Activated CD8-positive, alpha-beta memory T cell treated with anti-CD3 and anti-CD28 coated beads for 1 hour (primary cell): ENCODE data around the gene FBXL7.

Source experiments
- DNase-seq, 2 donors: peaks; one replicate each; pipeline ENCODE4 v3.0.0-alpha.2; 2020; ENCODE audit warnings: low read depth in 1 of 2; ENCODE audit errors: extremely low read depth in 1 of 2

Gene FBXL7

DNA sequence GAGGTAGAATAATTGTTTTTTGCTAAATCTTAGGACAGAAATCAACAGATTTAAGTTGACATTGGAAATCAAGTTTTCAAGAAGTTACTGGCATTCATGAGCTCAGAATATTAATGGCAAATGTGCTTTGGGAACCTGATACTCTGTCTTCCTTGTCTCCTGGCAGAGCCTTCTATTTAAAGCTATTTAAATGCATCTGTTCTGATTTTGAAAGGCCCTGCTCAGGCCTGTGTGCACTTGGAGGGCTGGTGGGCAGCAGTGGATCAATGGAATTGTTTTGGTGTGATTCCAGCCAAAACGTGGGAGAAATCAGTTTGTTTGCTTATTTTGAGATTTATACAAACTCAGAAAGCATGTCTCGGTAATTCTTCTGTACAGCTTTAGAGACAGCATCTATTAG, 38.5 kb downstream of the FBXL7 start:
- DNase-seq, result no peak

DNA sequence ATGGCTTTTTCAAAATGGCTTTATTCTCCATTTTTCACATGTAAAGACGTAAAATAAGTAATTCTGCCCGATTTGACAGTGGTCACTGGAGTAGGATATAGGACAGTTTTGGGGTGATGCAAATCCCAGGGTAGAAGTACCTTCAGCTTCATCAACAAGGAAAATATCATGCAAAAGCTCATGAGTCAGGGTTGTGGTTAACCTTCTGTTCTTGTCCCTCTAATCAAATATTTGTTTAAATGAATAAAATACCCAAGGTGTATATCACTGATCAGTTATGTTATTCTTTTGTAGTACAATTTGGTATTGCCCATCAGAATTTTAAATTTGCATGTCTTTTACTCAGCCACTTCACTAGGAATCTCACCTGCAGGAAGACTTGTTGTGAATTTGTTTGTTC, 40.0 kb downstream of the FBXL7 start:
- no peak for DNase-seq

DNA sequence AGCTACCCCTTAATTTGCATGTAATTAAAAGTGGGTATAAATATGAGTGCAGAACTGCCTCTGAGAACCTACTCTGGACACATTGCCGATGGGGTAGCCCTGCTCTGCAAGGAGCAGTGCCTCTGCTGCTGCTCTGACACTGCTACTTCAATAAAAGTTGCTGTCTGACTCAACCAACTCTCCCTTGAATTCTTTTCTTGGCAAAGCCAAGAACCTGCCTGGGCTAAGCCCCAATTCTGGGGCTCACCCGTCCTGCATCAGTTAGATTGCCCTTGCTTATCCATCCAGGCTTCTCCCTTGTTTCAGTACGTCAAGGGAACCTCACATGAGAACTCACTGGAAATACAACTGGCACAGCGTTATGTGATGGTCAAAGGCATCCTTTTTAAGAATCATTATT, 44.1 kb downstream of the FBXL7 start:
- no peak for DNase-seq

DNA sequence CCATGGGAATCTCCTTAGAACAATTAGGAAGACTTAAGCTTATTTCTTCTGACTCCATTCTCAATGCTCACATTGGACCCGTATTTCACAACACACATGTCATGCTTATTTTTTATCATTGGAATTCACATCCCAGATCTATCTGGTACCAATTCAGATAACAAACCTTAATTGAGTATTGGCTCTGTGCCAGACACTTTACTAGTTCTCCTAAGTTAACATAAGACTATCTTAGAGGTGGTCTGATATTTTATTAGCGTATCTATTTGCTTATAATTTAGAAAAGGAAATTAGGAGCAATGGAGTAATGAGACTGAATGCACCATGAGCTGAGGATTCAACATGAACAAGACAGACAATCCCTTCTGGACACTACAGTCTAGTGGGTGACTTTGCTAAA, 45.1 kb downstream of the FBXL7 start:
- no peak for DNase-seq

DNA sequence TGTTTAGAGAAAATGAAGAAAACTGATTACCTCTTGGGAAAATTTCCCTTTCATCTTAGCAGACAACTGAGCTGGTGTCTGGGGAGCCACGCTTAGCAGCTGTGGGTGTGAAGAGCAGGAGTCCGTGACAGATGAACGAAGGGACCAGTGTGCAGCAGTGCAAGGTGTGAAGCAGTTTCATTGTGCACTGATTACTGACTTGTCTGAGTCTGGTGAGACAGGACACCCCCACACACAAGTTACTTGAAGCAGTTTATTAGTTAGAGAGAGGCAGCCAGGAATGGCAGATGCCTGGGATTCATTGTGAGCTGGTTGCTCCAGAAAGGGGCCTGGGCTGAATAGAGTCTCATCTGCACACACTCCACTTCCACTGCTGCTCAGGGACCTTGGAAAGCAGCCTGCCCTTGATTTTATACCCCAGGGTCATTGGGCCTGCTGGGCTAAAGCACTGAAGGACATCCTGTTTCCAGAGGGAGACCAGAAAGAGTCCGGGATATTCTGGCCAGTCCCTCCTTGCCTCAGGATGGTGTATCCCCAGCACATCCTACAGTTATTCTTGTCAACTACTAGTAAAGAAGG, 47.4 kb downstream of the FBXL7 start:
- DNase-seq, result no peak

DNA sequence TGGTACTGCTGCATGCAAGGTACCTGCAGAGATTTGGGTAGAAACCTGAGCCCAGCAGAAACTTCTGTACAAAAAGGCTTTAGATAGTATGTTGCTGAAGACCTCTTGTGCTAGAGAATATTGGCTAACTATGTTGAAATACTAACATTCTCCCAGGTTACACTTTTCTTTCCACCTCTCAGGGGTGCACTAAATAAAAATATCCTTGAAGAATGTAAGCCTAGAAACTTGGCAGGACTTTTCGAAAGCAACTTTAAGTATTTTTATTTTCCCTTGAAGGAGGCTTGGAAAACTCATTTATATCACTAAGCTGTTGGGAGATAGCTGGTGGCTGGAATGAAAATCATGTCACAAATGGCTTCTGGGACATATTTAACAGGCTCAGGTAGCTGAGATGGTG, 50.0 kb downstream of the FBXL7 start:
- DNase-seq, result no peak

DNA sequence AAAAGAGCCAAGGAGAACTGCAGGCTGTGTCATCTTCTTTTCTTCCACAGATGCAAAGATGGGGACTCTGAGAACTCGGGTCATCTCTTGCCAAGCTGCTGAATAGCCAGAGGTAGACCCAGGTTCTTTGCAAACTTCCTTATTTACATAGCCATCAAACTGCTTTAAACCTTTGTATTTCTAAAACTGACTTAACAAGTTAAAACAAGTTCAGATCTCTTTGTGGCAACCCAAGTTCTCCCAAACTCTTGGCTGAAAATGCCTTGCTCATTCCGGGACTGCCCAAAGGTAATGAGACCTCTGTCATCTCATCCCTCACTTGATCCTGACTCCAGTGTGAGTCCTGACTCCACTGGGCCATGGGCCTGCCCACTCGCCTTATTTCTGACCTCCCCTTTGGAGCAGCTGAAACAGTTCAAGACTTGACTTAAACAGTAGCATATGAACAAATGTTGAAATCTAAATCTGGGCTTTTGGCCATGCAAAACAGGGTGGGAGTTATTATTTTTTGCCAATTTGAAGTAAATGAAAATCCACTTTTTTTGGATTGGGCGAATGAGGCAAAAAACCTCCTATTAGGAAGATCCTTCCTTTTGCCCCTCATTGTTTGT, 50.6 kb downstream of the FBXL7 start:
- no peak for DNase-seq

DNA sequence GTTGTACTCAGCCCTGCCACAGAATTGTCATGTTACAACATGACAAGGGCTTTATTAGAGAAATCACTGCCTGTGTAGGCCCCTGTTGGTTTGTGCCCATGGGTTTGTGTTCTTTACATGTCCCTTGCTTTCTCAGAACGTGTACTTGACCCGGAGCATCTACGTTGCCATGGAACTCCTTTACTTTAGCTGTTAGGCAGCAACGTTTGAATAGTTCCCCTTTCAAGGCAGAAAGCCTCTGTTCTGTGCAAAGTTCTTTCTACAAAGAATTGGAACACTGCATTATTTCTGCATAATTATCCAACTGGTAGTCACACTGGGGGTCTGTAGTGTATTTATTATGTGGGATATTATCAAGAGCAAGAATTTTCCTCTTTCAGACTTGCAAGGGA, 51.1 kb downstream of the FBXL7 start:
- no peak for DNase-seq

DNA sequence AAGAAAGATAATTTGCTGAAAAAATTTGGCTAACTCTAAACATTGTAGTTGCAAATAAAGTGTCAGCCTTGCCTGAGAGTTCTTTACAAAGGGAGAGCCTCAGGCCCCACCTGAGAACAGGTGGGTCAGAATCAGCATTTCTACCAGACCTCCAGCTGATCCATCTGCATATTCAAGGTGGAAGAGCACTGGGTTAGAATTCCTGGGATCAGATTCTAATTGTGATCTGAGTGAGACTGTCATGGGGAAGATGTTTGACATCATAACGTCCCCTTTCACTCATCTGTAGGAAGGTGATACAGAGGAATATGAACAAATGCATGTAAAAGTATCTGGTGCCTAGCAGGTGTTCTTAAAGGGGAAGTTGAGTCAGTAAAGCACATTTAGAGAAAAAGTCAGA, 54.6 kb downstream of the FBXL7 start:
- no peak for DNase-seq

DNA sequence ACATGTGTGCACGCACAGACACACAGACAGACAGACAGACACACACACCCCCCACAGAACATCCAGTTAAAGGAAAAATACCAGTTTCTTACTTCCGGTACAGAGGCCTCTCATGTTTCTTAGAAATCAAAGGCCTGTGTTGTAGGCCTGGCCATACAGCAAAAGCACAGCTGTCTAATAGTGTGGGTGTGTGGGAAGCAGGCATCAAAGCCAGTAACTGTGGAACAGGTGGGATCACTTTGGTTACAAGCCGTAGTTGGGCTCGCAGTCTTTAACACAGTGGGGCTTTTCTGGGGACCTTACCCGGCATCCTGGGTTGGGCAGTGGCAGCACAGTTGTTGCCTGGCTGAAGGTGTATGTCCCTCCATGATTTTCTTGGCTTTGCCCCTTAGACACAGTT, 55.2 kb downstream of the FBXL7 start:
- DNase-seq, result no peak

DNA sequence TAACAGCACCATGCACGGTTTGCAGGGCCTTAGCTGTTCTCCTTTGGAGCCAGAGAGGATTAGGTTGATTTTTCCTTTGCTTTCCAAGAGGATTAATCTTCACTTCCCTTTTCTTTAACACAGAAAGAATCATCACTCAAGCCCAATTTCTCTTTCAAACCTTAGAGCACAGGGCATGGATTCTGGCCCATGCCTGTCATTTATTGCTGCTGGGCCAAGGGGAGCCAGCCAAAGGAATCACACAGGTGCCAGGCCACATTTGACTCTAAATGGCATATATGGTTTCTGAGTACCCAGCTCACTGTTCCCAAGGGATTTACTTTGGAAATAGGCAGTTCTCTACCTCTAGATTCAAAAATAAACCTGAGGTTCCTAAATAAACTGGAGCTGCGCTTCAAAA, 58.3 kb downstream of the FBXL7 start:
- DNase-seq, result no peak

DNA sequence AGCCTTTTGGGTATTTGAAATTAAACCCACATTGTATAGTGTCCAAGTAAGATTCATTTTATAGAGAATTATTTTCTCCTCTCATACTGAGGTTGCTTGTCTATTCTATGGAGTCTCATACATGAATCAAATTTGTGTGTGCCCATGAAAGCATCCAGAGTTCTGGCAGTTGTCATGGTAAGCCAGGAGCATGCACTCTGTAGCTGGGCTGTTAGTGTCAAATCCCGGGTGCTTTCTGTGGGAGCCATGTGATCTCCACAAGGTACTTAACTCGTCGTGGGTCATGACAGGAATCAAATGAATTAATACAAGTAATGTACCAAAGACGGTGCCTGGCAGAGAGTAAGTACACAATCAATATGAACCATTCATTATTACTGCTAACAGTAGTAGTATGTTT, 58.7 kb downstream of the FBXL7 start:
- DNase-seq, result no peak

DNA sequence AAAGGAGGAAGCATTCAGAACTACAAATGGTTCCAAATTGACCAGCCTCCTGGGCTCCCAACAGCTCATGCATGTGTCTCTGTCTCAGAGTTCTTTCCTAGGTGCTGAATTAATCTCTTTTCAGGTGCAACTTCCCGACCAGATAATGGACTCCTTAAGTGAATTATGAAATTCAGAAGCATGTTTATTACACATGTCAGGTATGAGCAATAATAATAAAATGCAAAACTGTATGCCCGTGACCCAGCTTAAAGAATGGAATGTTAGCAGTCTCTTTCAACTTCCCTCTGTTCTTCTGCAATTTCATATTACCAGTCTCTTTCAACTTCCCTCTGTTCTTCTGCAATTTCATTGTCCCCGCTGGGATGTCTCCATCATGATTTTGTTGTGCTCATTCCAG, 60.4 kb downstream of the FBXL7 start:
- DNase-seq, result no peak

DNA sequence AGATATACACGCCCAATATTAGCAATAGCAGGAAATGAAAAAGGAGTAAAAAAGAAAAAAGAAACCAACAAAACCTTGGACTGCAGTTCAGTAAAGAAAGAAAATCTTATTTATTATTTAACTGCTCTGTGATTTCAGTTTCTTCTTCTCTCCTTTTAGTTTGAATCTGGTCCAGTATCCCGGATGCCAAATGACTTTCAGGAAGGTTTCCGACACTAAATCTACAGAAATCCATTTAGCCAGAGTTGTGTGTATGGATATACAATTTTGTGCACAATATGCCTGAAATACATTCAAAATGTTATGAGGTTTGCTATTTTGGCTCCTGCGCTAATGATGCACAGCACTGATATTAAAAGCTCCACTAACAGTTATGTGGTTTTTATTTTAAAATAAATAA, 64.5 kb downstream of the FBXL7 start:
- DNase-seq, result no peak

DNA sequence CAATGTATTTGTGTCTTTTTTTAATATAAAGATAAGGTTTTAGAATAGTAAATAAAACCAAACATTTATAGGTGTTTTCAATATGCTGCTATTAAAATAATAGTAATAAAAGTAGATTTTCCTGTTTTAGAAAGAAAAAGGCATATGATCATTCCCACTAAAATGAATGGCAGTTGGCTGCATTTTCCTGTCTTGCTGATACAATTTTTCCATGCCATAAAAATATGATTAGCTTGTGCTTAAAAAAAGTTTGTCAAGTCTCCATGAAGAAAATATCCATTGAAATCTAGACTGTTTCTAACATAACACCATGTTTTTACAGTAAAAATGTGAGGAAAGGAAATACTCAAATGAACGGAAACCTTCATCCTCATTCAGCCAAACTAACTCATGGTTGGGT, 65.0 kb downstream of the FBXL7 start:
- DNase-seq, result no peak

DNA sequence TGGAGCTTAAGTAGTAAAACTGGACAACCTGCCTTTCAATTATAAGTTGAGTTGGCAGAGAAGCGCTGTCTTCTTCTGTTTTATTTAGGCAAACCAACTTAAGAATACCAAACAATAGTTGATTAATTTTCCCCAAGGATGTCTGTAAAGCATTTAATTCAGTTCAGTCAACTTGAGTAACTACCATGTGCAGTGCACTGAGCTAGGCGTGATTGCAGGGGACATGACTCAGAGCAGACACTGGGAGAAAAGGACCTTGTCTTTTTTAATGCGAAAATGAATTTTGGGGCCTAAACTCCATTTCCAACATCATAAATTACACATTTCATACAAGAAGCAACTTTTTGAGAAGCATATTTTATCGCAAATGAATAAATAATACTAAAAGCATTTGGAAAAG, 66.3 kb downstream of the FBXL7 start:
- DNase-seq, result no peak

DNA sequence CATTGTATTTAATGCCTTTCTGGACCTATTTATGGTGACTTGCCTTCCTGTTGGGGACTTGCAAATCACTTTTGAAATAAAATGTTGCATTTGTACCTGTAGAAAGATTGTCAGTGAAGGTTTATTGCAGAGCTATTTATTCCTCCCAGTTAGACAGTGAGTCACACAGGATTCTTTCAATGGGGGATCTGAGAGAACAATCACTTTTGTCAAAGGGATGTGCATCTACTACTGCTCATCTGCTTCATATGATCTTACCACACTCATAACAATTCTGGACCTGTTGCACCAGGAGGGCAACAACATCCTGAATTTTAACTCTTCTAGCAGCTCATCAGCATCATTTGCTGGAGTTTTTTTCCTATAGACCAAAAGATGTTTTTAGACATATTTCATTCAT, 66.8 kb downstream of the FBXL7 start:
- DNase-seq, result no peak

DNA sequence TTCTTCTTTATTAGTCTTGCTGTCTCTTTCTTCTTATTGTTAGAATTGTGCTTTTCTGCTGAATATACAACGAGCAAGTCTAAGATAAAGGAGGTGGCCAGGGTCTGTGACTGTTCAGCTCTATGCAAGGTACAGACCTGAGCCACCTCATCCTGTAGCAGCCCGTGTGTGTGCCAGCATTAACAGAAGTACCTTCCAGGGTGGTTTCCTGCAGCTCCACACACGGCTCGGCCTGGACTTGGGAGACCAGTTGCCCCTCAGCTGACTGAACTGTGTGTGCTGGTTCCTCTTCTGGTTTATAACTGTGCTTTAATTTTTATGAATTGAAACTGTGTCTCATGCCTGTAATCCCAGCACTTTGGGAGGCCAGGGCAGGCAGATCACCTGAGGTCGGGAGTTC, 70.5 kb downstream of the FBXL7 start:
- DNase-seq, result no peak

DNA sequence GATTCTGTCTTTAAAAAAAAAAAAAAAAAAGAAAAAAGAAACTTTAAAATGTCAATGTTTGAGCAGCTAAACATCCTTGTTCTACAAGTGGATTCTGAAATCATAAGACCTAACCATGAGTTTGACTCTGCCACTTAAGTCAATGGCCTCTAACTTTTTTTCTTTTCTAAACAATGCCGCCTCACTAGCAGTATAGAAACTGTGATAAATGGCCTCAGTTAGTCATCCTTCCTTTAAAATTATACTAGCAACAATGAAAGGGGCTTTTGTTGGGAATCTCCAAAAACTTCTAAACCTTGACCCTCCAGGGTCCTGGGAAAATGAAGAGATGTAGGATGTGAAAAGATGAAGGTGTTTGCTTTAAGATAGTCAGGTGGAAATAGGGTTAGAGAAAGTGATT, 71.1 kb downstream of the FBXL7 start:
- DNase-seq, result no peak

DNA sequence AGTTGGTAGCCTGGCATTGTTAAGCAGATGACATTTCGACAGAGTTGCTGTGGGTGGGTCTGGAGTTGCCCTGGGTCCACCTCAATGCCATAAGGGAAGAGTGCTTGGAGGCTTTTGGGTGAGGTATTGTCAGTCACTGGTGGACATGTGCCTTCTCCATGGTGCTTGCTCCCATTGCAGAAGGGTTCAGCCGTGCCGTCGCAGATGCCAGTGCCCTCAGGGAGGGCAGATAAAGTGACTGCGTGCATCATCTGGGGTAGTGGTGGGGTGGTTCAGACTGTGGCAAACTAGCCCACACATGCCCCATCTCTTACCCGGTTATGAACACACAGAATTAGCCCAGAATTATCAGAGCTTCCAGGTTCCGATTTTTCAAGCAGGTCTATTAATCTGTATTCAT, 71.6 kb downstream of the FBXL7 start:
- DNase-seq, result no peak

DNA sequence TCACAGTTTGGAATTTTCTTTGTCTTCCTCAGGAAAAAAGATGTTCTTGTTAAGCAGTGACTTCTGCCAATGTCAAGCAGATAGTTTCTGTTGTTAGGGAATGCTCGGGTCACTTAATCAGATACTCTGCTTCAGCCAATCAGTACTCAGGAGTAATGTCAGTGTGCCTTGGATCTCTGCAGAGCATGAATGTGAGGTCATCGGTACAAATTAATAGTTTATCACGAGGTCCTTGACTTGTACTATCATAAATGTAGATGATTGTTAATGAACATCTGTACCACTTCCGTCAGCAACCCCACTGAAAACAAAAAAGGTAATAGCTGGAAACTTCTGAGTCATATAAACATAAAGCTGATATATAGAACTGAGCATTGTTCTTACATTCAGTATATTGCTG, 73.6 kb downstream of the FBXL7 start:
- DNase-seq, result no peak

DNA sequence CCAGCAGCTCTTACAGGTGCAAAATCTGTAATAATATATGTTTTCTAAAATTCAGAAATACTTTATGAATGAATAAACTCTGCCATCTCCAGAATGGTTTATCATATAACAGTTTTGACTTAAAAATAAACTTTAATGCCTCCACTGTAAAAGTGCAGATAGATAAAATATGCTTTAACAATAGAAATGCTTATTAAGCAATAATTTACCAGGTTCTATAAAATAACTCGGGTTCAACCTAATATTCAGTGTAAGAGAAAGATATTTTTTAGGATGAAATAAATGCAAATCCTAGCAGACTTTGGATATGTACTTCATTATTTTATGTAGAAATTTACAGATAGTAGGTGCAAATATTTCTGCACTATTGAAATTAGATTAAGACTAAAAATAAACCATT, 74.1 kb downstream of the FBXL7 start:
- DNase-seq, result no peak

DNA sequence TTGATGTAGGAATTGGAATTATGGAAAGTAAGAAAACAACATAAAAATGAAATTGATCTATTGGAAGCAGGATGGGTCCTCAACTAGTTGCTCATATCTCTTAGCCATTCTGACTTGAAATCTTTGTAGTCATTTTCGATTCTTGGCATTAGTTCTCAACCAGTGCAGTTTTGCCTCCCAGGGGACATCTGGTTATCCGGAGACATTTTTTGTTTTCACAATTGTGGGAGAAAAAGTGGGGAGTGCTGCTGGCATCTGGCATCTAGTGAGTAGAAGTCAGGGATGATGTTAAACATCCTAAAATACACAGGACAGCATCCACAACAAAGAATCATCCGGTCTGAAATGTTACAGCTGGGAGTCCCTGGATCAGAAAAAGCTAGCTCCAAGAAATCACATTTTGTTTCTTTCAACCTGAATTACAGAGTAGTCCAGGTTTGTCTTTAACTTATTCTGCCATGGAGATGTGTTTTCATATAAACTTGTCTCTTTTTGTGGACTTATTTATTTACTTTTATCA, 74.9 kb downstream of the FBXL7 start:
- no peak for DNase-seq
